Measurements from ENCODE around the gene PPA1. TPM values are rescaled to one million over a fixed set of nuclear protein-coding genes. Genes with fewer than 3 reads are reported as not detected.
"Not testable (repeated sequence)": the region's sequence is repeated elsewhere in the genome, so short reads cannot be mapped to it uniquely, and the experiment has no call there.

The PPA1 gene
- total RNA-seq, 1 donor from 2014 or later: 119 TPM

DNA sequence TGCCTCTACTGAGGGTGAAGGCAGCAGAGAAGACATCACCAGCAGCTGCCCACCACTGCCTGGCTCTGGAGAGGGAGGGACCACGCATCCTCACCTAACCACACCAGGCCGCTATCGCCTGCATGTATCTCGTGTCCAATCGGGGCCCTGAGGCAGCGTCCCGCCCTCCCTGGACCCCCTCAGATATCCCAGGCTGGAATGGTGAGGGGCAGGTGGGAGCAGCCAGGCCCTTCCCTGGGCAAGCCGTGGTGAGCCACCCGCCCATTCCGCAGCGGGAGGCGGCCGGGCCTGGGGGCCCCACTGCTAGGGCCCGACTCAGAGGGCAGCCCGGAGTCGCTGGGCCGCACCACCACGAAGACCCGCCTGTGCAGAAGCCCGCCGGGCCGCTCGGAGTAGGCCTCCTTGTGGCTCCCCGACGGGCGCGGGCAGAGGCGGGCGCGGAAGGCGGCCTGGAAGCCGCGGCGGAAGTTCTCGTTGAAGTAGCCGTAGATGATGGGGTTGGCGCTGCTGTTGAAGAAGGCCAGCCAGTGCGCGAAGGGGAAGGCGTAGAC is 21.6 kb upstream of the PPA1 start:
- Mint-ChIP-seq H3K27ac (no peak overlapping the region), H3K4me1 (ENCODE audit: low read depth) (peaks cover 1% of the 10 kb centered on the region), H3K27me3 (no peaks in the 10 kb centered on the region), H3K4me3 (ENCODE audit: low read depth) (no peak overlapping the region), H3K36me3 (ENCODE audit: insufficient read depth) (no peaks in the 10 kb centered on the region), H3K9me3 (ENCODE audit: low read depth) (no peaks in the 10 kb centered on the region)
- TF ChIP-seq, protein P1, sequence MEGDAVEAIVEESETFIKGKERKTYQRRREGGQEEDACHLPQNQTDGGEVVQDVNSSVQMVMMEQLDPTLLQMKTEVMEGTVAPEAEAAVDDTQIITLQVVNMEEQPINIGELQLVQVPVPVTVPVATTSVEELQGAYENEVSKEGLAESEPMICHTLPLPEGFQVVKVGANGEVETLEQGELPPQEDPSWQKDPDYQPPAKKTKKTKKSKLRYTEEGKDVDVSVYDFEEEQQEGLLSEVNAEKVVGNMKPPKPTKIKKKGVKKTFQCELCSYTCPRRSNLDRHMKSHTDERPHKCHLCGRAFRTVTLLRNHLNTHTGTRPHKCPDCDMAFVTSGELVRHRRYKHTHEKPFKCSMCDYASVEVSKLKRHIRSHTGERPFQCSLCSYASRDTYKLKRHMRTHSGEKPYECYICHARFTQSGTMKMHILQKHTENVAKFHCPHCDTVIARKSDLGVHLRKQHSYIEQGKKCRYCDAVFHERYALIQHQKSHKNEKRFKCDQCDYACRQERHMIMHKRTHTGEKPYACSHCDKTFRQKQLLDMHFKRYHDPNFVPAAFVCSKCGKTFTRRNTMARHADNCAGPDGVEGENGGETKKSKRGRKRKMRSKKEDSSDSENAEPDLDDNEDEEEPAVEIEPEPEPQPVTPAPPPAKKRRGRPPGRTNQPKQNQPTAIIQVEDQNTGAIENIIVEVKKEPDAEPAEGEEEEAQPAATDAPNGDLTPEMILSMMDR (IDR thresholded peaks at IDR 0.05; ENCODE audit: unreplicated experiment): no peak
- DNase-seq (ENCODE audit: low spot score, unreplicated experiment): no peak

DNA sequence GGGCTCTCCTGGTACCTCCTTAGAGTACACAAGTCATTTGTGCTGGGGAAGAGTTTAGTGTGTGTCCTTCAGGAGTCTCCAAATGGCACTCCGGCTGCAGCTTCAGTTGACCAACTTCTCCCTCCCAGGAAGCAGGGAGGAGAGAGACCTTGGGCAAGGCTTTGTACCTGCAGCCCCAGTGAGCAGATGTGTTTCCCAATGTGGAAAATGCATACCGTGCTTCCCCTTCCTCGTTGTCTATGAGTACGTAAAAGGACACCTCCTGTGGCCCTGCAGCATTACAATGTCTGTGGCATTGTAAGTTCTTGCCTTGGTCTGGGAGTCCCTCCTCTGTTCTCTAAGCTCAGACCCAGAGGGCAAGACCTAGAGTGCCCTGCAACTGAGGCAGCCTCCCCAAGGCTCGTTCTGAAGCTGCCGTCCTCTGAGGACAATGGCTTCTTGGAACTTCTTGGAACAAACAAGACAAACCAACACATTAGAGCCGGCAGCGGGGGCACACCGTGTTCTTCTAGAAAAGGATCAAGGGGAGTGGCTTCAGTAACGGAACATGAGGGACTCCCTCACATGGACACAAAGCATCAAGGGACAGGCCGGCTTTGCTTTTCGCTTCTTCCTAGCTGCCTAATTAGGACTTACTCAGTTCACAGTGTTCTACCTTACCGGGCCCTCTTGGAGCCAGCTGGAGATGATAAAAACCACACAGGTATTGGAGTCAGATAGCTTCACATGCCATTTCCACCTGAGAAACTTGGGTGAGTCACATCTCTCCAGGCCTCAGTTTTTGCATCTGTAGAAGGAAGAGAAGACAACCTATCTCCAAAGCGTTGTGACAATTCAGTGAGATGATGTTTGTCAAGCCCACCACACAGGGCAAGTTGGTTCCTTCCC is 20.9 kb upstream of the PPA1 start:
- TF ChIP-seq, protein P1 (IDR thresholded peaks at IDR 0.05; ENCODE audit: unreplicated experiment): no peak
- Mint-ChIP-seq H3K36me3 (ENCODE audit: insufficient read depth) (no peaks in the 10 kb centered on the region), H3K4me1 (ENCODE audit: low read depth) (peaks cover 1% of the 10 kb centered on the region), H3K9me3 (ENCODE audit: low read depth) (no peaks in the 10 kb centered on the region), H3K27ac (no peak overlapping the region), H3K27me3 (no peaks in the 10 kb centered on the region), H3K4me3 (ENCODE audit: low read depth) (no peak overlapping the region)
- no peak for DNase-seq (ENCODE audit: low spot score, unreplicated experiment)

DNA sequence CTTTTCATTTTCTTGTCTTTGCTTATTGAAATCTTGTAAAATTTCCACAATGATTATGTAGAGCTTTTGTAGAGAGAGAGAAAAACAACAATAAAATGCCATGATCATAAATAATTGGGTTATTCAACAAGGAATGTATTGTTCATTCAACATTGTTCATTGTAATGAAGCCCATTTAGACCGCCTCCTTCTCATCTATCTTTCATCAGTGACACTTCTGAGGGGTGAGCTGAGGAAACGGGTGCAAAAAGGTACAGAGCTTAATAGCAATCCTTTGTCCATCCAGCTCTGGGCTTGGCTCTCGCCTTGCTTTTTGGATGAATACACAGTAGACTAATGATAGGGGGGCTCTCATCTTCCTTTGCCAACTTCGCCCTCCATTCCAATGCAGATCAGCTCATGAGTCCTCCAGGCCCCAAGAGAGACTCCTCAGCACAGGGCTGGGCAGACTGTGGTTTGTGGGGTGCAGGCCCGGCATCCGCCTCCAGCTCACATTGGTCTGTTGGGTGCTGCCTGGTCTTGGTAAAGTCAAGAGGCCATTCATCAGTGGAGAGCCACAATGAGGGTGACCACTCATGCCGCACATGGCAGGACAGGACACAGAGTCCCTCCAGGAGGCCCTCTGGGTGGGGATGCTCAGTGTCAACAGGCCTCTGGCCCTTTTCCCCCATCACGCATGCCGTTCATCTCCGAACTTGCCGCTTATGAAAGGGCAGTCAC is 17.9 kb upstream of the PPA1 start:
- peaks cover 4% of the 10 kb centered on the region for H3K4me1 Mint-ChIP-seq (ENCODE audit: low read depth)
- no peaks in the 10 kb centered on the region for H3K9me3 Mint-ChIP-seq (ENCODE audit: low read depth)
- no peak overlapping the region for H3K4me3 Mint-ChIP-seq (ENCODE audit: low read depth)
- no peak overlapping the region for H3K27ac Mint-ChIP-seq
- peaks cover 3% of the 10 kb centered on the region for H3K27me3 Mint-ChIP-seq
- no peaks in the 10 kb centered on the region for H3K36me3 Mint-ChIP-seq (ENCODE audit: insufficient read depth)
- DNase-seq (ENCODE audit: low spot score, unreplicated experiment): no peak
- TF ChIP-seq, protein P1 (IDR thresholded peaks at IDR 0.05; ENCODE audit: unreplicated experiment): no peak

DNA sequence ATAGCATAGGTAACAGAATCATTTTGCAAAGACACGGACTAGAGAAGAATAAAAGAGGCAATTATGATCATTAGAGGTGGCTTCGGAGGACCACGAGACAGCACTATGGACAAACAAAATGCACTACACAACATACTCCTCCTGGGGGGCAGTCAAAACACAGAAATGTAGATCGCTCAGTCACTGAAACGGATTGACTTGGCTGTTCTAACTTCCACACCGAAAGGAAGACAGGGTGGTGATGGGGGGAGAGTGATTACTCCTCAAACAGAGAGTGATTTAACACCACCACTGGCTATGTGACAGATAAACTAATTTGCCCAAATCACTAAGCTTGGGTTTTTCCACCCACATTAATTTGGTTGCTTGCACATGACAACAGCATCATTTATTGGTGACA is 14.1 kb upstream of the PPA1 start:
- no peak overlapping the region for H3K4me3 Mint-ChIP-seq (ENCODE audit: low read depth)
- peaks cover 20% of the 10 kb centered on the region for H3K27me3 Mint-ChIP-seq
- H3K27ac Mint-ChIP-seq: peak overlapping the region; percentile 17
- TF ChIP-seq, protein P1 (IDR thresholded peaks at IDR 0.05; ENCODE audit: unreplicated experiment): no peak
- DNase-seq (ENCODE audit: low spot score, unreplicated experiment): no peak
- peaks cover 3% of the 10 kb centered on the region for H3K4me1 Mint-ChIP-seq (ENCODE audit: low read depth)
- no peaks in the 10 kb centered on the region for H3K36me3 Mint-ChIP-seq (ENCODE audit: insufficient read depth)
- no peaks in the 10 kb centered on the region for H3K9me3 Mint-ChIP-seq (ENCODE audit: low read depth)

DNA sequence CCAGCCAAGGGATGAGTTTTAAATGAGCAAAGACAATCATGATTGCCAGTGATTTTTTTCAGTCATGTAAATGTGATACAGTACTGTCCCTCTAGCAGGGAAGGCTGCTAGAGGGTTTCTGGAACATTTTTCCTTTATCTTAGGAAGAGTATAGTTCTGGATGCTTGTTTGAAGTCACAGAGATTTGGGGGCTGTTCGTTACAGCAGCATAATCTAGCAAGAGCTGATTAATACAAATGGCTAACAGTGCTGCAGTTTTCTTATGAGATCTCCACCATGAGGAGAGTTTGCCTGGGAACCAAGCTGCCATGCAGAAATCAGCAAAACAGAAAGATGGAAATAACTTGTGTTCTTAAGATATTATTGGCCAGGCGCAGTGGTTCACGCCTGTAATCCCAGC is 7.9 kb upstream of the PPA1 start:
- peaks cover 4% of the 10 kb centered on the region for H3K36me3 Mint-ChIP-seq (ENCODE audit: insufficient read depth)
- TF ChIP-seq, protein P1 (IDR thresholded peaks at IDR 0.05; ENCODE audit: unreplicated experiment): no peak
- H3K4me3 Mint-ChIP-seq (ENCODE audit: low read depth): no peak overlapping the region
- no peak overlapping the region for H3K27ac Mint-ChIP-seq
- H3K4me1 Mint-ChIP-seq (ENCODE audit: low read depth): peaks cover 6% of the 10 kb centered on the region
- peaks cover 12% of the 10 kb centered on the region for H3K9me3 Mint-ChIP-seq (ENCODE audit: low read depth)
- no peak for DNase-seq (ENCODE audit: low spot score, unreplicated experiment)
- peaks cover 23% of the 10 kb centered on the region for H3K27me3 Mint-ChIP-seq

DNA sequence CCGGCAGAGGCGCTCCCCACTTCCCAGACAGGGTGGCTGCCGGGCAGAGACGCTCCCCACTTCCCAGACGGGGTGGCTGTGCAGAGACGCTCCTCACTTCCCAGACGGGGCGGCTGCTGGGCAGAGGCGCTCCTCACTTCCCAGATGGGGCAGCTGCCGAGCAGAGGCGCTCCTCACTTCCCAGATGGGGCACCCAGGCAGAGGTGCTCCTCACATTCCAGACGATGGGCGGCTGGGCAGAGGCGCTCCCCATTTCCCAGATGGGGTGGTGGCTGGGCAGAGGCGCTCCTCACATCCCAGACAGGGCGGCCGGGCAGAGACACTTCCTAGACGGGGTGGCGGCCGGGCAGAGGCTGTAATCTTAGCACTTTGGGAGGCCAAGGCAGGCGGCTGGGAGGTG is 6.8 kb upstream of the PPA1 start:
- peaks cover 12% of the 10 kb centered on the region for H3K9me3 Mint-ChIP-seq (ENCODE audit: low read depth)
- not testable (repeated sequence) for H3K4me3 Mint-ChIP-seq (ENCODE audit: low read depth); DNase-seq (ENCODE audit: low spot score, unreplicated experiment); H3K36me3 Mint-ChIP-seq (ENCODE audit: insufficient read depth); H3K4me1 Mint-ChIP-seq (ENCODE audit: low read depth); H3K27ac Mint-ChIP-seq
- H3K27me3 Mint-ChIP-seq: peaks cover 16% of the 10 kb centered on the region

DNA sequence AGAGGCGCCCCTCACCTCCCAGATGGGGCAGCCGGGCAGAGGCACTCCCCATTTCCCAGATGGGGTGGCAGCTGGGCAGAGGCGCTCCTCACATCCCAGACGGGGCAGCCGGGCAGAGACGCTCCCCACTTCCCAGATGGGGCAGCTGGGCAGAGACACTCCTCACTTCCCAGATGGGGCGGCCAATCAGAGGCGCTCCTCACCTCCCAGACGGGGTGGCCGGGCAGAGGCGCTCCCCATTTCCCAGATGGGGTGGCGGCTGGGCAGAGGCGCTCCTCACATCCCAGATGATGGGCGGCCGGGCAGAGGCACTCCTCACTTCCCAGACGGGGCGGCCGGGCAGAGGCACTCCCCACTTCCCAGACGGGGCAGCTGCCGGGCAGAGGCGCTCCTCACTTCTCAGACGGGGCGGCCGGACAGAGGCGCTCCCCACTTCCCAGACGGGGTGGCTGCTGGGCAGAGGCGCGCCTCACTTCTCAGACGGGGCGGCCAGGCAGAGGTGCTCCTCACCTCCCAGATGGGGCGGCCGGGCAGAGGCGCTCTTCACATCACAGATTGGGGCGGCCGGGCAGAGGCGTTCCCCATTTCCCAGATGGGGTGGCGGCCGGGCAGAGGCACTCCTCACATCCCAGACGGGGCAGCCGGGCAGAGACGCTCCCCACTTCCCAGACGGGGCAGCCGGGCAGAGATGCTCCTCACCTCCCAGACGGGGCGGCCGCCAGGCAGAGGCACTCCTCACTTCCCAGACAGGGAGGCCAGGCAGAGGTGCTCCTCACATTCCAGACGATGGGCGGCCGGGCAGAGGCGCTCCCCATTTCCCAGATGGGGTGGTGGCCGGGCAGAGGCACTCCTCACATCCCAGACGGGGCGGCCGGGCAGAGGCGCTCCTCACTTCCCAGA is 6.1 kb upstream of the PPA1 start:
- not testable (repeated sequence) for H3K4me1 Mint-ChIP-seq (ENCODE audit: low read depth); H3K4me3 Mint-ChIP-seq (ENCODE audit: low read depth); DNase-seq (ENCODE audit: low spot score, unreplicated experiment); H3K36me3 Mint-ChIP-seq (ENCODE audit: insufficient read depth); H3K27ac Mint-ChIP-seq
- H3K27me3 Mint-ChIP-seq: peaks cover 12% of the 10 kb centered on the region
- H3K9me3 Mint-ChIP-seq (ENCODE audit: low read depth): peaks cover 12% of the 10 kb centered on the region
